Brain microvascular endothelial cell (primary cell): Measurements from ENCODE around the gene NTF3.

ENCODE experiments used
- DNase-seq: peaks from one replicate; pipeline ENCODE4 v3.0.0-alpha.2; 2020
- H3K27ac ChIP-seq: fragments of 250-450 bp; sonication (Bioruptor Pico); 2 replicates; pipeline ENCODE4 v1.5.1; 2020; ENCODE audit warnings: mild to moderate bottlenecking, moderate library complexity
- H3K27me3 ChIP-seq: fragments of 250-450 bp; sonication (Bioruptor Pico); replicated peaks from 2 replicates; pipeline ENCODE4 v1.5.1; 2020; ENCODE audit warnings: mild to moderate bottlenecking
- H3K36me3 ChIP-seq: fragments of 250-450 bp; sonication (Bioruptor Pico); replicated peaks from 2 replicates; pipeline ENCODE4 v1.5.1; 2020; ENCODE audit warnings: mild to moderate bottlenecking
- H3K4me3 ChIP-seq: 2 replicates; pipeline ENCODE4 v1.5.1; 2011; ENCODE audit warnings: low read depth, mild to moderate bottlenecking, control low read depth, low read length, moderate library complexity
- in situ Hi-C: cut with HindIII; loops from 2 replicates; pipeline ENCODE4 v1.10.0; 2017; ENCODE audit warnings: low sequenced_read_pairs, low pct_ligation_motif_present
- TF ChIP-seq, protein P1 (sequence below): IDR thresholded peaks from 2 replicates; pipeline ENCODE4 v1.5.1; 2011; ENCODE audit warnings: low read depth, mild to moderate bottlenecking, moderate library complexity, low read length, control low read depth, inconsistent platforms; ENCODE audit errors: missing control alignments

The NTF3 gene

DNA sequence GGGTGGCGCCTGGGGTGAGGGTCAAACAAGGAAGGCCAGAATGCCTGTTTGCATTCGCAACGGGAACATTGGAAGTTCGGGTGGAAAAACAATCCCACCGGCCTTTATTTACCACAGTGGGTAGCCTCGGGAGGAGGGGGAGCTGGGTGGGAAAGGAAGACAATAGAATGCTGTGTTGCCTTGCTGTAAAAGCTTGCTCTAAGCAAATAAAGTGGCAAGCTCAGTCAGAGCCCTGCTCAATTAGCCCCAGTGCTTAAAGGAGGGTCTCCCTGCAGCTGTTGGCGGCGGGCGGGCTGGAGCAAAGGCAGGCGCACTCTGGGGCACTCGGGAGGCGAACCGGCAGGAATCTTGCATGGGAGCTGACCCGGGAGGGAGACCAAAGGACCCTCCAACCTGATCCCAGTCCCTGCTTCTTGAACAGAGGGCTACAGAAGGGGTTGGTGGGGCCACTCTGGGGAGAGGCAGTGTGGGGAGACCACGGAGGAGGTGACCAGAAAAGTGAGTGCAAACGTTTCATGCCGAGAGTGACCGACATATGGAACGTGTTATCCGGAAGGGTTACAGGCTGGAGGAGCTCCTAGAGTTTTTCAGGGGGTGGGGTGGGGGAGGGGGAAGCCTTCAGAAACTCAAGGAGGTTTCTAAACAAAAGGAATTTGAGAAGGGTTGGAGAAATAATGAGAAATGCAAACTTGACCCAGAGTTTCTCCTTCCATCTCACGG, 48.5 kb downstream of the NTF3 start:
- no peak overlapping the region for H3K27ac ChIP-seq
- H3K36me3 ChIP-seq, result no peaks in the 10 kb centered on the region
- no peaks in the 10 kb centered on the region for H3K27me3 ChIP-seq
- in situ Hi-C loops, result no loop called here
- no peak overlapping the region for H3K4me3 ChIP-seq
- TF ChIP-seq, protein P1, sequence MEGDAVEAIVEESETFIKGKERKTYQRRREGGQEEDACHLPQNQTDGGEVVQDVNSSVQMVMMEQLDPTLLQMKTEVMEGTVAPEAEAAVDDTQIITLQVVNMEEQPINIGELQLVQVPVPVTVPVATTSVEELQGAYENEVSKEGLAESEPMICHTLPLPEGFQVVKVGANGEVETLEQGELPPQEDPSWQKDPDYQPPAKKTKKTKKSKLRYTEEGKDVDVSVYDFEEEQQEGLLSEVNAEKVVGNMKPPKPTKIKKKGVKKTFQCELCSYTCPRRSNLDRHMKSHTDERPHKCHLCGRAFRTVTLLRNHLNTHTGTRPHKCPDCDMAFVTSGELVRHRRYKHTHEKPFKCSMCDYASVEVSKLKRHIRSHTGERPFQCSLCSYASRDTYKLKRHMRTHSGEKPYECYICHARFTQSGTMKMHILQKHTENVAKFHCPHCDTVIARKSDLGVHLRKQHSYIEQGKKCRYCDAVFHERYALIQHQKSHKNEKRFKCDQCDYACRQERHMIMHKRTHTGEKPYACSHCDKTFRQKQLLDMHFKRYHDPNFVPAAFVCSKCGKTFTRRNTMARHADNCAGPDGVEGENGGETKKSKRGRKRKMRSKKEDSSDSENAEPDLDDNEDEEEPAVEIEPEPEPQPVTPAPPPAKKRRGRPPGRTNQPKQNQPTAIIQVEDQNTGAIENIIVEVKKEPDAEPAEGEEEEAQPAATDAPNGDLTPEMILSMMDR, result no peak
- DNase-seq, result no peak

DNA sequence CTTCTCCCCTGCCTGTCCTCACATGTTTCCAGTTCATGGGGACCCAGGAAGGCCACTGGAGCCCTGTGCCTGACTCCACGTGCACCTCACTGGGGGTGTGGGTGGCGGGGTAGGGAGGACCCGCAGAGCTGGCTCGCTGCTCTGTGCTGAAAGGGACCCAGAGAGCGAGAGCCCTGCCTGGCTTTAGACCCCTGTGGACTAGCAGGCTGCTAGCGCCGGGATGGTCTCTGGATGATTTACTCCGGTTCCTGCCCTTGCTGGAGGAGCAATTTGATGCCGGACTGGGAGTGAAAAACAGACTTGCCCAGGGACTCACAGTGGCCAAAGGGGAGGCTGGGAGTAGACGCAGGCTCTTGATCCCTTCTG, 49.0 kb downstream of the NTF3 start:
- no peak overlapping the region for H3K27ac ChIP-seq
- no peak overlapping the region for H3K4me3 ChIP-seq
- no peak for DNase-seq
- H3K36me3 ChIP-seq, result no peaks in the 10 kb centered on the region
- H3K27me3 ChIP-seq, result no peaks in the 10 kb centered on the region
- in situ Hi-C loops, result no loop called here
- TF ChIP-seq, protein P1, result no peak

DNA sequence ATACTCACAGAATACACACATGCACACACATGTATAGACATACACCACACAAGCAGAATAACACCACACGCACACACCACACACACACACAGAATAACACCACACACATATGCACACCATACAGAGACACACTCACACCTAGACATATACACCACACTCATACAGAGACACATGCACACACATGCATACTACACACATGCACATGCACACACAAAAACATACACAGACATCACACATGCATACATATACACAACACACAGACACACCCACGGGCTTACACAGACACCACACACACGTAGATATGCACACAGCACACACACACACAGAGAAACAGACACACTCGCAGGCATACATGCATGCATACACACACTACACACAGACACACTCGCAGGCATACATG, 49.7 kb downstream of the NTF3 start:
- TF ChIP-seq, protein P1, result no peak
- Histone ChIP-seq H3K4me3 (no peak overlapping the region), H3K36me3 (no peaks in the 10 kb centered on the region), H3K27me3 (no peaks in the 10 kb centered on the region), H3K27ac (no peak overlapping the region)
- in situ Hi-C loops, result no loop called here
- no peak for DNase-seq

DNA sequence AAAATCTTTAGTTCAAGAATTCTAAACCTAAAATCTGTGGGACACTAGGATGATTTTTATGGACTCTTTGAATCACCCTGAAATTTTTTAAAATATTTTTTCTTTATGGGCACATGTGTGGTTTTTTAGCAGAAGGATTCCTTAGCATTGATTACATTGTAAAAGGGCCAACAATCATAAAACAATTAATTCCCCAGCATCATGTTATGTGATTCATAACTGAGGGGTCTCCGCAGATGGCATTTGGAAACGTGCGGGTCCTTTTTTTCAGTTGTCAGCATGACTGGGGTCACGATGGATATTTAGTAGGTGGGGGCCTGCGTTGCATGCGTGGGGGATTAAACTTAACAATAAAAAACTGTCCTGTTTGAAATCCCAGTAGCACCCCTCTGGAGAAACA, 52.5 kb downstream of the NTF3 start:
- Histone ChIP-seq H3K36me3 (no peaks in the 10 kb centered on the region), H3K27ac (no peak overlapping the region), H3K4me3 (no peak overlapping the region), H3K27me3 (no peaks in the 10 kb centered on the region)
- TF ChIP-seq, protein P1, result no peak
- in situ Hi-C loops, result no loop called here
- DNase-seq, result no peak

DNA sequence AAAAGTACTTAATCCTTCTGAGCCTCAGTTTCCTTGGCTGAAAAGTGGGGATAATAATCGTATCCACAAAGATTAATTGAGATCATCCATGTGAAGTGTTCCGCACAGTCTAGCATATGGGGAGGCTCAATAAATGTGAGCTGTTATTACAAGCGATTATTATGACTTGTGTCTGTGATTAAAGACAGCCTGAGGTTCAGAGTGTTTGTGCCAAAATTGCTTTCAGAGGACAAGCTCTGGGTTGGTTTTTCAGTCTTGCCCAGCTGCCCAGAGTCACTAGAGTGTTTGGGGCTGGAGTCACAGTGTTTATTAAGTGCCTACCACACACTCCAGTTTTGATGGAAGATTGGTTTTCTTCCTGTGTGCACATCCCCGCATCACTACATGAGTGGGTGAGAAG, 53.5 kb downstream of the NTF3 start:
- H3K27ac ChIP-seq, result no peak overlapping the region

More for the DNA sequence above, 53.5 kb downstream of the NTF3 start:
- H3K4me3 ChIP-seq, result no peak overlapping the region
- no peaks in the 10 kb centered on the region for H3K36me3 ChIP-seq
- H3K27me3 ChIP-seq, result no peaks in the 10 kb centered on the region
- in situ Hi-C loops, result no loop called here
- TF ChIP-seq, protein P1, result no peak
- DNase-seq, result no peak
